HepG2 (cell line): ENCODE measurements around the gene NT5M. TPM values are rescaled to one million over a fixed set of nuclear protein-coding genes. Genes with fewer than 3 reads are reported as not detected.

Experiments
- ARID2 ChIP-seq: sonication (generic); formaldehyde crosslinking; IDR thresholded peaks from 2 replicates; pipeline ENCODE4 v1.8.1; 2022; ENCODE audit warnings: mild to moderate bottlenecking, missing genetic modification reagents, borderline replicate concordance
- ASH2L ChIP-seq: fragments of 300-600, 200-600 bp; sonication (generic); IDR thresholded peaks from 2 replicates; pipeline ENCODE4 v1.7.0; 2017; ENCODE audit warnings: low read depth, mild to moderate bottlenecking, moderate library complexity, mixed read lengths, low read length; ENCODE audit not compliant: insufficient read length
- E2F2 ChIP-seq: sonication (generic); formaldehyde crosslinking; IDR thresholded peaks from 2 replicates; pipeline ENCODE4 v1.4.0; 2020; ENCODE audit warnings: missing genetic modification reagents, borderline replicate concordance
- MXD3 ChIP-seq: IDR thresholded peaks from 2 replicates; pipeline ENCODE4 v1.6.1; 2016; ENCODE audit warnings: mild to moderate bottlenecking, missing biosample characterization, missing genetic modification reagents
- MXD4 ChIP-seq: IDR thresholded peaks from 2 replicates; pipeline ENCODE4 v1.6.1; 2016; ENCODE audit warnings: mild to moderate bottlenecking, missing biosample characterization, missing genetic modification reagents
- MXI1 ChIP-seq: IDR thresholded peaks from 3 replicates; pipeline ENCODE4 v1.6.1; 2012; ENCODE audit warnings: low read depth, low read length, inconsistent platforms, borderline replicate concordance
- SALL1 ChIP-seq: sonication (generic); formaldehyde crosslinking; IDR thresholded peaks from 2 replicates; pipeline ENCODE4 v1.8.0; 2022; ENCODE audit warnings: mild to moderate bottlenecking, missing genetic modification reagents
- SAP130 ChIP-seq: IDR thresholded peaks from 2 replicates; pipeline ENCODE4 v1.6.1; 2016; ENCODE audit warnings: low read depth
- TBX2 ChIP-seq: sonication (generic); formaldehyde crosslinking; IDR thresholded peaks from 2 replicates; pipeline ENCODE4 v1.5.0; 2020; ENCODE audit warnings: missing genetic modification reagents, mild to moderate bottlenecking, borderline replicate concordance
- YY1 ChIP-seq: IDR thresholded peaks from 2 replicates; pipeline ENCODE4 v1.6.1; 2011; ENCODE audit warnings: low read length, low read depth, moderate library complexity, mild to moderate bottlenecking; ENCODE audit not compliant: insufficient read depth, insufficient replicate concordance
- ZBTB49 ChIP-seq: sonication (generic); formaldehyde crosslinking; IDR thresholded peaks from 2 replicates; pipeline ENCODE4 v1.4.0; 2020; ENCODE audit warnings: missing genetic modification reagents, borderline replicate concordance
- ZFP91 ChIP-seq: sonication (generic); formaldehyde crosslinking; IDR thresholded peaks from 2 replicates; pipeline ENCODE4 v1.9.0; 2022; ENCODE audit warnings: missing genetic modification reagents, mild to moderate bottlenecking, borderline replicate concordance
- ZIK1 ChIP-seq: sonication (generic); formaldehyde crosslinking; IDR thresholded peaks from 2 replicates; pipeline ENCODE4 v1.5.0; 2020; ENCODE audit warnings: mild to moderate bottlenecking, low read depth, missing genetic modification reagents, borderline replicate concordance
- ZMYM3 ChIP-seq: sonication (generic); formaldehyde crosslinking; IDR thresholded peaks from 2 replicates; pipeline ENCODE4 v1.5.1; 2020; ENCODE audit warnings: mild to moderate bottlenecking, missing genetic modification reagents
- ZNF225 ChIP-seq: sonication (generic); formaldehyde crosslinking; IDR thresholded peaks from 2 replicates; pipeline ENCODE4 v1.4.0; 2020; ENCODE audit warnings: mild to moderate bottlenecking, missing genetic modification reagents
- ZNF296 ChIP-seq: sonication (generic); formaldehyde crosslinking; conservative IDR thresholded peaks from 2 replicates; pipeline ENCODE4 v1.5.0; 2020; ENCODE audit warnings: mild to moderate bottlenecking, missing genetic modification reagents
- ZNF558 ChIP-seq: sonication (generic); formaldehyde crosslinking; IDR thresholded peaks from 2 replicates; pipeline ENCODE4 v1.9.0; 2022; ENCODE audit warnings: mild to moderate bottlenecking, missing genetic modification reagents, borderline replicate concordance
- ZNF687 ChIP-seq: sonication (generic); formaldehyde crosslinking; IDR thresholded peaks from 2 replicates; pipeline ENCODE4 v1.5.1; 2020; ENCODE audit warnings: mild to moderate bottlenecking, missing genetic modification reagents, moderate library complexity
- polyA plus RNA-seq, 8 experiments: library from polyadenylated mRNA; depleted of rRNA in 3 of 8; stranded (reverse) in 7 of 8; unstranded in 1 of 8; fragments of >200 nt; fragmentation: Illumina TruSeq in 4 of 8; extraction: Trizol in 4 of 8; gene quantifications; 2 replicates each; pipeline versions ENCODE4 v1.2.1 to v1.2.3, GENCODE V29; 2011 to 2016; ENCODE audit warnings: low read depth in 4 of 8, missing spikeins in 1 of 8, mixed read lengths in 1 of 8; ENCODE audit not compliant: insufficient read depth in 1 of 8
- total RNA-seq, 5 experiments: library from RNA; depleted of rRNA; stranded (reverse); fragments of >200 nt; fragmentation: Illumina TruSeq; extraction: Trizol; gene quantifications; 2 replicates each; pipeline ENCODE4 v1.2.3, GENCODE V29; 2016; ENCODE audit warnings: low read depth in 1 of 5

The NT5M gene
- total and polyA plus RNA-seq, 2 of the 13 experiments (the other 11 are each of a cell fraction or from before 2014, with no cell fraction given) = 0.55 to 0.78 TPM

GRCh38 chr17:17354560-17355349 lies 51.6 kb downstream of the NT5M start (continued):
- TF ChIP-seq ZIK1 = no peak
- TF ChIP-seq ZNF296 (CRISPR knock-in tag) = no peak
- TF ChIP-seq ZNF558 (CRISPR knock-in tag) = no peak
- no peak for TF ChIP-seq ZMYM3 (CRISPR knock-in tag)
- TF ChIP-seq ZNF225 (CRISPR knock-in tag) = no peak
- TF ChIP-seq YY1 = peak; percentile 16
- TF ChIP-seq TBX2 = no peak
- TF ChIP-seq ZFP91 (CRISPR knock-in tag) = no peak
- no peak for TF ChIP-seq ZBTB49
- no peak for TF ChIP-seq ARID2 (CRISPR knock-in tag)
- TF ChIP-seq SALL1 (CRISPR knock-in tag) = peak; percentile 32; the same call in 1 of the 2 replicates
- 0 out of 2 replicates have a peak, but pooled peaks have one; percentile 51 for TF ChIP-seq MXD4 (CRISPR knock-in tag)
- no peak for TF ChIP-seq MXD3 (CRISPR knock-in tag)
- TF ChIP-seq ASH2L = no peak
- TF ChIP-seq ZNF687 (CRISPR knock-in tag) = peak; percentile 58
- TF ChIP-seq E2F2 (CRISPR knock-in tag) = no peak
- peak; percentile 14; the same call in 1 of the 2 replicates for TF ChIP-seq SAP130
- TF ChIP-seq MXI1 = 0 out of 3 replicates have a peak, but pooled peaks have one; percentile 20
